Ishikawa (cell line): Measurements from ENCODE around the gene ARHGEF11.

Experiments
- CEBPB ChIP-seq: IDR thresholded peaks from 2 replicates; pipeline ENCODE4 v1.6.1; 2012
- CREB1 ChIP-seq: IDR thresholded peaks from 2 replicates; pipeline ENCODE4 v1.6.1; 2012; ENCODE audit warnings: low read depth
- FOXM1 ChIP-seq: IDR thresholded peaks from 2 replicates; pipeline ENCODE4 v1.6.1; 2012; ENCODE audit warnings: low read depth, borderline replicate concordance
- MAX ChIP-seq: IDR thresholded peaks from 2 replicates; pipeline ENCODE4 v1.6.1; 2012
- NFIC ChIP-seq: IDR thresholded peaks from 2 replicates; pipeline ENCODE4 v1.6.1; 2012
- RAD21 ChIP-seq: IDR thresholded peaks from 2 replicates; pipeline ENCODE4 v1.6.1; 2012; ENCODE audit warnings: low read depth
- TAF1 ChIP-seq: IDR thresholded peaks from 2 replicates; pipeline ENCODE4 v1.6.1; 2012; ENCODE audit warnings: low read depth, mild to moderate bottlenecking
- YY1 ChIP-seq: IDR thresholded peaks from 2 replicates; pipeline ENCODE4 v1.6.1; 2012; ENCODE audit warnings: low read depth

- no peak for TF ChIP-seq YY1
- TF ChIP-seq TAF1 = no peak
- TF ChIP-seq MAX = no peak
- TF ChIP-seq FOXM1 = no peak
- no peak for TF ChIP-seq RAD21
- no peak for TF ChIP-seq NFIC
- TF ChIP-seq CEBPB = no peak
- no peak for TF ChIP-seq CREB1
Observed at GRCh38 chr1:156904187-156904959, 141.2 kb downstream of the ARHGEF11 start.
